BJ (cell line): ENCODE measurements around the gene FES. TPM values are rescaled to one million over a fixed set of nuclear protein-coding genes. Genes with fewer than 3 reads are reported as not detected.

Experiments used
- CTCF ChIA-PET: fragments of 350-600 bp; formaldehyde crosslinking; extraction: SDS; loops from one replicate; lab custom pipeline; 2021; ENCODE audit warnings: antibody characterized with exemption, inconsistent platforms; lab: Yijun Ruan, JAX
- POLR2A ChIA-PET: fragments of 300-600 bp; sonication (Branson Sonifier 250); formaldehyde crosslinking; extraction: SDS; loops from one replicate; lab custom pipeline; 2021; ENCODE audit warnings: antibody characterized with exemption; lab: Charles Lee
- DNase-seq: peaks from one replicate; pipeline ENCODE4 v3.0.0-alpha.2; 2011; ENCODE audit warnings: low read depth
- H3K27me3 ChIP-seq: 2 replicates; pipeline ENCODE4 v1.6.0; 2011; ENCODE audit warnings: low read length; ENCODE audit not compliant: control insufficient read depth, insufficient read depth
- H3K36me3 ChIP-seq: 2 replicates; pipeline ENCODE4 v1.5.1; 2011; ENCODE audit warnings: low read length; ENCODE audit not compliant: control insufficient read depth, insufficient read depth
- H3K4me3 ChIP-seq: 2 replicates; pipeline ENCODE4 v1.5.1; 2011; ENCODE audit warnings: low read depth, mild to moderate bottlenecking, control low read depth, low read length
- CTCF ChIP-seq: IDR thresholded peaks from 2 replicates; pipeline ENCODE4 v1.5.1; 2011; ENCODE audit warnings: low read depth, mild to moderate bottlenecking, control low read depth, inconsistent platforms, low read length, moderate library complexity; ENCODE audit not compliant: insufficient read depth
- polyA plus RNA-seq: library from polyadenylated mRNA; depleted of rRNA; stranded (reverse); fragments of >200 nt; gene quantifications from 2 replicates; pipeline ENCODE4 v1.2.3, GENCODE V29; 2011

Gene FES
- polyA plus RNA-seq, 1 experiment, result 11.1 TPM

GRCh38 chr15:90865702-90866101 is 18.6 kb upstream of the FES start:
- no peaks in the 10 kb centered on the region for H3K36me3 ChIP-seq
- ChIA-PET POLR2A (no interaction called here), CTCF (interaction anchor here (3.6 kb wide), 1 partner anchor 20 kb away, joined by 12 read pairs; no protein-coding TSS in a partner anchor)
- H3K4me3 ChIP-seq, result no peak overlapping the region
- no peak for TF ChIP-seq CTCF
- no peak for DNase-seq
- H3K27me3 ChIP-seq, result no peaks in the 10 kb centered on the region

- ChIA-PET POLR2A (no interaction called here), CTCF (interaction anchor here (3.6 kb wide), 1 partner anchor 20 kb away, joined by 12 read pairs; no protein-coding TSS in a partner anchor)
- TF ChIP-seq CTCF, result no peak
- DNase-seq, result no peak
- Histone ChIP-seq H3K27me3 (no peaks in the 10 kb centered on the region), H3K4me3 (no peak overlapping the region), H3K36me3 (no peaks in the 10 kb centered on the region)
Observed at GRCh38 chr15:90866161-90866715, 18.1 kb upstream of the FES start.

GRCh38 chr15:90866800-90867199 is 17.5 kb upstream of the FES start:
- Histone ChIP-seq H3K36me3 (no peaks in the 10 kb centered on the region), H3K27me3 (no peaks in the 10 kb centered on the region), H3K4me3 (no peak overlapping the region)
- ChIA-PET CTCF (interaction anchor here (0.6 to 1.2 kb wide), 2 partner anchors 9 to 1269 kb away, joined by 3 read pairs; no protein-coding TSS in a partner anchor), POLR2A (no interaction called here)
- no peak for TF ChIP-seq CTCF
- DNase-seq, result no peak

DNA sequence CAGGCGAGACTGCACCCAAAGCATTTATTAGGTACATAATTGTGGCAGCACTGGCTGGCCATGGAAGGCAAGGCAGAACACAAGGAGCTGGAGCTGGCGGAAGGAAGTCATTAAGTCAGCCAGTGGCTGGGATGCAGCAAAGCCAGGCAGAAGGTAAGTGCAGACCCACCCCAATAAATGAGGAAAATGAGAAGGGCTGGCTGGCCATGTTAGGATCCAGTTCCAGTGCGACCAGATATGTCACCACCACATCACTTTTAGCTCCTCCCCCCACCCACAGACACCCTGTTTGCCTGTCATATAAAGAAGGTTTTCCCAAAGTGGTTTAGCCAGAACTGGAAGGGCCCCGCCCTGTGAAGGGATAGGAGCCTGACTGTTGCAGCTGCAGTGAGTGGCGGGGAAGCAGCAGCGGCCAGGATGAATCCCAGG is 16.0 kb upstream of the FES start, which contains the start of gene FURIN:
Gene FURIN (plus strand): TSS at position 328 of the 429 bp plus-strand sequence. CDS start 7,153 bp downstream, outside the sequence.
- H3K4me3 ChIP-seq, result no peak within 1 kb of the TSS
- ChIA-PET POLR2A (interaction anchor here (0.6 kb wide), 1 partner anchor 9 kb away, joined by 15 read pairs; no protein-coding TSS in a partner anchor), CTCF (no interaction called here)
- DNase-seq, result no peak
- H3K36me3 ChIP-seq, result peaks cover 1% of the 10 kb centered on the region; the same call in 1 of the 2 replicates
- no peaks in the 10 kb centered on the region for H3K27me3 ChIP-seq
- no peak for TF ChIP-seq CTCF

GRCh38 chr15:90869140-90869541 is 15.2 kb upstream of the FES start:
- ChIA-PET POLR2A (no interaction called here), CTCF (no interaction called here)
- Histone ChIP-seq H3K4me3 (no peak overlapping the region), H3K36me3 (peaks cover 1% of the 10 kb centered on the region; the same call in 1 of the 2 replicates), H3K27me3 (no peaks in the 10 kb centered on the region)
- no peak for TF ChIP-seq CTCF
- DNase-seq, result no peak
